HepG2 (cell line): Measurements from ENCODE around the gene FGF21. TPM values are rescaled to one million over a fixed set of nuclear protein-coding genes. Genes with fewer than 3 reads are reported as not detected.

Source experiments
- AGO2 ChIP-seq: fragments of 200-400 bp; formaldehyde crosslinking; optimal IDR thresholded peaks from 2 replicates; pipeline ENCODE3; 2017; ENCODE audit warnings: mild to moderate bottlenecking, low read depth, low read length, moderate library complexity
- ARID4A ChIP-seq: sonication (generic); formaldehyde crosslinking; IDR thresholded peaks from 2 replicates; pipeline ENCODE4 v1.5.0; 2020; ENCODE audit warnings: mild to moderate bottlenecking, missing genetic modification reagents, borderline replicate concordance
- BORCS8-MEF2B ChIP-seq: sonication (generic); formaldehyde crosslinking; IDR thresholded peaks from 2 replicates; pipeline ENCODE4 v1.8.0; 2022; ENCODE audit warnings: mild to moderate bottlenecking, missing genetic modification reagents
- CHD4 ChIP-seq: fragments of 200-600 bp; sonication (generic); IDR thresholded peaks from 2 replicates; pipeline ENCODE4 v1.7.0; 2017; ENCODE audit warnings: mild to moderate bottlenecking, low read length, borderline replicate concordance
- FLYWCH1 ChIP-seq: sonication (generic); formaldehyde crosslinking; IDR thresholded peaks from 2 replicates; pipeline ENCODE4 v1.8.1; 2023; ENCODE audit warnings: mild to moderate bottlenecking, missing genetic modification reagents
- FOXK1 ChIP-seq: sonication (generic); formaldehyde crosslinking; IDR thresholded peaks from 2 replicates; pipeline ENCODE4 v1.4.0; 2020; ENCODE audit warnings: low read depth, missing genetic modification reagents, borderline replicate concordance
- FOXM1 ChIP-seq: sonication (generic); formaldehyde crosslinking; IDR thresholded peaks from 2 replicates; pipeline ENCODE4 v1.5.0; 2020; ENCODE audit warnings: missing genetic modification reagents
- GZF1 ChIP-seq: sonication (generic); formaldehyde crosslinking; IDR thresholded peaks from 2 replicates; pipeline ENCODE4 v1.5.1; 2020; ENCODE audit warnings: mild to moderate bottlenecking, missing genetic modification reagents
- KLF12 ChIP-seq: sonication (generic); formaldehyde crosslinking; IDR thresholded peaks from 2 replicates; pipeline ENCODE4 v1.4.0; 2020; ENCODE audit warnings: missing genetic modification reagents, borderline replicate concordance
- KLF15 ChIP-seq: sonication (generic); formaldehyde crosslinking; IDR thresholded peaks from 2 replicates; pipeline ENCODE4 v1.8.1; 2023; ENCODE audit warnings: borderline replicate concordance, mild to moderate bottlenecking, inconsistent platforms, missing genetic modification reagents, mixed read lengths
- REL ChIP-seq: sonication (generic); formaldehyde crosslinking; conservative IDR thresholded peaks from 2 replicates; pipeline ENCODE4 v1.8.0; 2022; ENCODE audit warnings: mild to moderate bottlenecking, missing genetic modification reagents, moderate library complexity
- RFXANK ChIP-seq: IDR thresholded peaks from 2 replicates; pipeline ENCODE4 v1.6.1; 2016
- RNF219 ChIP-seq: sonication (generic); formaldehyde crosslinking; IDR thresholded peaks from 2 replicates; pipeline ENCODE4 v1.5.0; 2020; ENCODE audit warnings: mild to moderate bottlenecking, missing genetic modification reagents
- SMARCE1 ChIP-seq: fragments of 450-650 bp; IDR thresholded peaks from 2 replicates; pipeline ENCODE4 v1.6.1; 2017; ENCODE audit warnings: borderline replicate concordance
- TEAD3 ChIP-seq: optimal IDR thresholded peaks from 2 replicates; pipeline ENCODE3; 2016; ENCODE audit warnings: borderline replicate concordance
- ZC3H4 ChIP-seq: sonication (generic); formaldehyde crosslinking; IDR thresholded peaks from 2 replicates; pipeline ENCODE4 v1.4.0; 2020; ENCODE audit warnings: missing genetic modification reagents, borderline replicate concordance
- ZNF121 ChIP-seq: sonication (generic); formaldehyde crosslinking; IDR thresholded peaks from 2 replicates; pipeline ENCODE4 v1.5.0; 2020; ENCODE audit warnings: mild to moderate bottlenecking, missing genetic modification reagents
- ZNF280D ChIP-seq: sonication (generic); formaldehyde crosslinking; IDR thresholded peaks from 2 replicates; pipeline ENCODE4 v1.5.1; 2020; ENCODE audit warnings: mild to moderate bottlenecking, missing genetic modification reagents
- ZNF333 ChIP-seq: sonication (generic); formaldehyde crosslinking; IDR thresholded peaks from 2 replicates; pipeline ENCODE4 v1.4.0; 2020; ENCODE audit warnings: mild to moderate bottlenecking, missing genetic modification reagents, borderline replicate concordance
- ZNF775 ChIP-seq: sonication (generic); formaldehyde crosslinking; IDR thresholded peaks from 2 replicates; pipeline ENCODE4 v1.4.0; 2020; ENCODE audit warnings: missing genetic modification reagents, mild to moderate bottlenecking, moderate library complexity, borderline replicate concordance
- polyA plus RNA-seq, 8 experiments: library from polyadenylated mRNA; depleted of rRNA in 3 of 8; stranded (reverse) in 7 of 8; unstranded in 1 of 8; fragments of >200 nt; fragmentation: Illumina TruSeq in 4 of 8; extraction: Trizol in 4 of 8; gene quantifications; 2 replicates each; pipeline versions ENCODE4 v1.2.1 to v1.2.3, GENCODE V29; 2011 to 2016; ENCODE audit warnings: low read depth in 4 of 8, missing spikeins in 1 of 8, mixed read lengths in 1 of 8; ENCODE audit not compliant: insufficient read depth in 1 of 8
- total RNA-seq, 5 experiments: library from RNA; depleted of rRNA; stranded (reverse); fragments of >200 nt; fragmentation: Illumina TruSeq; extraction: Trizol; gene quantifications; 2 replicates each; pipeline ENCODE4 v1.2.3, GENCODE V29; 2016; ENCODE audit warnings: low read depth in 1 of 5

FGF21 gene
- total and polyA plus RNA-seq, 2 of the 13 experiments (the other 11 are each of a cell fraction or from before 2014, with no cell fraction given): 0.17 TPM; not detected in 1

GRCh38 chr19:48713864-48714755 lies 41.2 kb upstream of the FGF21 start (continued):
- no peak for TF ChIP-seq ZNF280D (CRISPR knock-in tag)
- TF ChIP-seq GZF1 (CRISPR knock-in tag): no peak
- TF ChIP-seq KLF12: peak; percentile 59; the same call in 1 of the 2 replicates
- no peak for TF ChIP-seq SMARCE1
- no peak for TF ChIP-seq ZNF775
- TF ChIP-seq AGO2: peak; percentile 80
- peak; percentile 44; the same call in 1 of the 2 replicates for TF ChIP-seq RFXANK (CRISPR knock-in tag)
- TF ChIP-seq RNF219 (CRISPR knock-in tag): no peak
- TF ChIP-seq ARID4A (CRISPR knock-in tag): peak; percentile 30; the same call in 1 of the 2 replicates
- no peak for TF ChIP-seq ZNF333
- TF ChIP-seq CHD4: no peak
- no peak for TF ChIP-seq ZC3H4 (CRISPR knock-in tag)
- no peak for TF ChIP-seq TEAD3 (CRISPR knock-in tag)
- TF ChIP-seq FOXM1 (CRISPR knock-in tag): no peak
- TF ChIP-seq ZNF121 (CRISPR knock-in tag): no peak
- TF ChIP-seq BORCS8-MEF2B (CRISPR knock-in tag): no peak
- no peak for TF ChIP-seq REL (CRISPR knock-in tag)
- no peak for TF ChIP-seq KLF15 (CRISPR knock-in tag)
- no peak for TF ChIP-seq FOXK1 (CRISPR knock-in tag)
- no peak for TF ChIP-seq FLYWCH1 (CRISPR knock-in tag)
